HCT116 (cell line): ENCODE data around the gene B4GALNT3. TPM values are rescaled to one million over a fixed set of nuclear protein-coding genes. Genes with fewer than 3 reads are reported as not detected.

Experiments used
- ATAC-seq: fragments of 200-7000 bp; cut with Tn5 transposase; 2 replicates; pipeline ENCODE4 v1.9.1; 2020; ENCODE audit warnings: mild to moderate bottlenecking, moderate library complexity
- BruUV-seq: library from RNA; stranded (reverse); fragments of 400-500 nt; replicated peaks from 2 replicates; lab custom pipeline; 2021; lab: Mats Ljungman, UMichigan
- CTCF ChIA-PET: fragments of 300-600 bp; sonication (Branson Sonifier 250); formaldehyde crosslinking; loops from one replicate; lab custom pipeline; 2021; ENCODE audit warnings: antibody characterized with exemption; lab: Charles Lee
- POLR2A ChIA-PET: fragments of 300-600, 350-600 bp; sonication (Branson Sonifier 250); formaldehyde crosslinking; loops from one replicate; lab custom pipeline; 2021; ENCODE audit warnings: antibody characterized with exemption; lab: Charles Lee
- RAD21 ChIA-PET, 2 experiments: fragments of 300-600 bp; sonication (Branson Sonifier 250); formaldehyde crosslinking; loops; one replicate each; lab custom pipeline; 2023; ENCODE audit warnings: low total read pairs in 2 of 2; ENCODE audit not compliant: uncharacterized antibody in 2 of 2, unreplicated experiment in 2 of 2, low non-redundant PET in 1 of 2; lab: Charles Lee
- DNase-seq: peaks from one replicate; pipeline ENCODE4 v3.0.0-alpha.2; 2010; ENCODE audit warnings: low read depth, low spot score
- H2AFZ ChIP-seq: fragments of 200-600 bp; shearing (Covaris generic), sonication (generic); 2 replicates; pipeline ENCODE4 v1.6.1; 2017; ENCODE audit warnings: low read depth, mixed run types, mixed read lengths, antibody characterized with exemption, low read length; ENCODE audit not compliant: poor library complexity, severe bottlenecking
- H3K27ac ChIP-seq: 2 replicates; pipeline ENCODE4 v1.5.1; 2012; ENCODE audit warnings: low read depth, low read length
- H3K27me3 ChIP-seq: fragments of 200-600 bp; sonication (generic); 2 replicates; pipeline ENCODE4 v1.6.1; 2016; ENCODE audit warnings: mixed run types, low read length, mixed read lengths; ENCODE audit not compliant: insufficient read depth
- H3K36me3 ChIP-seq, 2 experiments: fragments of 200-500 bp in 1 of 2; fragments of 200-600 bp in 1 of 2; sonication (Bioruptor generic) in 1 of 2; sonication (generic) in 1 of 2; 2 replicates each; pipeline versions ENCODE4 v1.5.1 to v1.6.1; 2014 to 2016; ENCODE audit warnings: low read length in 2 of 2, inconsistent platforms in 1 of 2, mixed read lengths in 1 of 2, mixed run types in 1 of 2; ENCODE audit not compliant: insufficient read depth in 2 of 2, control insufficient read depth in 1 of 2
- H3K4me1 ChIP-seq, 2 experiments: fragments of 200-600 bp in 1 of 2; sonication (generic) in 1 of 2; 2 replicates each; pipeline versions ENCODE4 v1.5.1 to v1.6.1; 2012 to 2017; ENCODE audit warnings: low read length in 2 of 2, inconsistent platforms in 1 of 2, mild to moderate bottlenecking in 1 of 2, mixed read lengths in 1 of 2, mixed run types in 1 of 2, moderate library complexity in 1 of 2; ENCODE audit not compliant: insufficient read depth in 2 of 2, control insufficient read depth in 1 of 2
- H3K4me2 ChIP-seq: fragments of 200-600 bp; sonication (generic); 2 replicates; pipeline ENCODE4 v1.6.1; 2017; ENCODE audit warnings: mixed run types, low read length, mixed read lengths
- H3K4me3 ChIP-seq, 2 experiments: fragments of 200-600 bp in 1 of 2; sonication (generic) in 1 of 2; replicated peaks in 1 of 2; 2 replicates each; pipeline ENCODE4 v1.5.1; 2011 to 2016; ENCODE audit warnings: low read length in 2 of 2, control low read depth in 1 of 2, low read depth in 1 of 2, mild to moderate bottlenecking in 1 of 2, mixed read lengths in 1 of 2, mixed run types in 1 of 2
- H3K79me2 ChIP-seq: fragments of 200-600 bp; sonication (generic); 2 replicates; pipeline ENCODE4 v1.6.1; 2017; ENCODE audit warnings: mild to moderate bottlenecking, mixed run types, low read length, moderate library complexity, mixed read lengths; ENCODE audit not compliant: insufficient read depth
- H3K9ac ChIP-seq: fragments of 200-600 bp; sonication (generic); 2 replicates; pipeline ENCODE4 v1.6.1; 2016; ENCODE audit warnings: low read length, mixed read lengths
- H3K9me2 ChIP-seq: fragments of 200-600 bp; sonication (generic), shearing (Covaris generic); 2 replicates; pipeline ENCODE4 v1.6.1; 2017; ENCODE audit warnings: mixed run types, mild to moderate bottlenecking, moderate library complexity; ENCODE audit not compliant: insufficient read depth
- H3K9me3 ChIP-seq, 2 experiments: fragments of 200-500 bp in 1 of 2; fragments of 200-600 bp in 1 of 2; sonication (Bioruptor generic) in 1 of 2; sonication (generic) in 1 of 2; 2 replicates each; pipeline ENCODE4 v1.6.1; 2014 to 2017; ENCODE audit warnings: low read length in 2 of 2, mixed read lengths in 2 of 2, inconsistent platforms in 1 of 2, low read depth in 1 of 2, mild to moderate bottlenecking in 1 of 2, mixed run types in 1 of 2, moderate library complexity in 1 of 2; ENCODE audit not compliant: control insufficient read depth in 1 of 2, insufficient read depth in 1 of 2
- H4K20me1 ChIP-seq: fragments of 200-600 bp; sonication (generic), shearing (Covaris generic); 2 replicates; pipeline ENCODE4 v1.6.1; 2017; ENCODE audit warnings: mixed run types, mild to moderate bottlenecking, moderate library complexity; ENCODE audit not compliant: insufficient read depth
- CEBPB ChIP-seq: IDR thresholded peaks from 2 replicates; pipeline ENCODE4 v1.6.1; 2012; ENCODE audit warnings: low read depth
- EGR1 ChIP-seq: IDR thresholded peaks from 2 replicates; pipeline ENCODE4 v1.6.1; 2012; ENCODE audit warnings: low read depth
- ELF1 ChIP-seq: IDR thresholded peaks from 2 replicates; pipeline ENCODE4 v1.6.1; 2012; ENCODE audit warnings: low read depth, borderline replicate concordance
- EZH2 ChIP-seq: fragments of 200-600 bp; sonication (generic); IDR thresholded peaks from 2 replicates; pipeline ENCODE4 v1.6.1; 2017; ENCODE audit warnings: antibody characterized with exemption, mixed run types
- FOSL1 ChIP-seq: IDR thresholded peaks from 2 replicates; pipeline ENCODE4 v1.6.1; 2012; ENCODE audit warnings: low read depth
- JUND ChIP-seq: IDR thresholded peaks from 2 replicates; pipeline ENCODE4 v1.6.1; 2012
- RAD21 ChIP-seq: IDR thresholded peaks from 2 replicates; pipeline ENCODE4 v1.6.1; 2012; ENCODE audit warnings: low read depth, mild to moderate bottlenecking
- SIN3A ChIP-seq: IDR thresholded peaks from 2 replicates; pipeline ENCODE4 v1.6.1; 2012; ENCODE audit warnings: low read depth
- SP1 ChIP-seq: IDR thresholded peaks from 2 replicates; pipeline ENCODE4 v1.6.1; 2012; ENCODE audit warnings: low read depth
- SRF ChIP-seq: IDR thresholded peaks from 2 replicates; pipeline ENCODE4 v1.6.1; 2012; ENCODE audit warnings: low read depth
- ZFX ChIP-seq: fragments of 450-650 bp; IDR thresholded peaks from 2 replicates; pipeline ENCODE4 v1.6.1; 2017
- ZNF274 ChIP-seq: fragments of 200-500 bp; sonication (Bioruptor generic); IDR thresholded peaks from 2 replicates; pipeline ENCODE4 v1.6.1; 2014; ENCODE audit warnings: mild to moderate bottlenecking, low read depth, low read length, inconsistent platforms
- intact Hi-C: fragments of 100-400 bp; cut with micrococcal nuclease; formaldehyde crosslinking; loops from 2 replicates; pipeline ENCODE4 v1.10.0; 2022
- total RNA-seq: library from RNA; stranded (reverse); gene quantifications from one replicate; pipeline ENCODE4 v1.2.1, GENCODE V29; 2021; ENCODE audit not compliant: unreplicated experiment
- TF ChIP-seq, protein P1 (sequence below), 3 experiments: fragments of 200-600 bp in 1 of 3; sonication (generic) in 1 of 3; IDR thresholded peaks in 2 of 3; conservative IDR thresholded peaks in 1 of 3; 2 replicates each; pipeline ENCODE4 v1.5.1; 2012 to 2017; ENCODE audit warnings: low read depth in 2 of 3, low read length in 2 of 3, antibody characterized with exemption in 1 of 3, borderline replicate concordance in 1 of 3, control low read depth in 1 of 3, mild to moderate bottlenecking in 1 of 3, mixed read lengths in 1 of 3, mixed run types in 1 of 3, moderate library complexity in 1 of 3; ENCODE audit not compliant: insufficient read depth in 1 of 3
- TF ChIP-seq, protein P2 (sequence below): IDR thresholded peaks from 2 replicates; pipeline ENCODE4 v1.6.1; 2011; ENCODE audit warnings: mild to moderate bottlenecking, low read length, moderate library complexity; ENCODE audit not compliant: insufficient replicate concordance; ENCODE audit errors: extremely low read depth
- TF ChIP-seq, protein P3 (sequence below): IDR thresholded peaks from 2 replicates; pipeline ENCODE4 v1.6.1; 2012
- TF ChIP-seq, protein P4 (sequence below): IDR thresholded peaks from 2 replicates; pipeline ENCODE4 v1.6.1; 2012

Gene B4GALNT3
- total RNA-seq, 1 experiment from 2014 or later: 18.2 TPM

DNA sequence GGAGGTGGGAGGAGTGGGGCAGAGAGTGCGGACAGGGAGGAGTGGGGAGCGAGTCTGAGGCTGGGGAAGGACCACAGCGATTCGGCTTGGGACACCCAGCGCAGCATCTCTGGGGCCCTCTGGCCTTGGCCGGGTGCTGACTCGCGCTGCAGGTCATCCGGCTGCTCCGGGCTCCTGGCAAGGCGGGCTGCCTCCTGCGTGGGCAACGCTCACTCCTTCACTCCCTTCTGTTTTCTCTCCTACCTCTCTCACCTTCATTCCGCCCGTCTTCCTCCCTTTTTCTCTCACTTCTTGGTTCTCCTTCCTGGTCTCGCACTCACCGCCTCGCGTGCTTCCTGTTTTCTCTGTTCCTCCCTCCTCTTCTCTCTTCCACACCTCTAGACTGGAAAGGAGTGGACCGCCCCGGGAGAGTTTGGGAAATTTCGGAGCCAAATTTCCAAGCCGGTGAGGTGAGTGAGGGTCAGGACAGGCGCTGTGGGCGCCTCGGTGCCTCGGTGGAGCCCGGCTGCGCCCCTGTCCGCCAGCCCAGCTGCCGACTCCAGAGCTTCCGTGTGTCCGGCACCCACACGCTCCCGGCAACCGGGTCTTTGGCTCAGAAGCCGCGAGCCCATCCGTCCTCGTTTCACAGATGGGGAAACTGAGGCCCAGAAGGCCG lies 86.7 kb downstream of the B4GALNT3 start (continued):
- TF ChIP-seq SRF: no peak
- no peak for TF ChIP-seq SIN3A

DNA sequence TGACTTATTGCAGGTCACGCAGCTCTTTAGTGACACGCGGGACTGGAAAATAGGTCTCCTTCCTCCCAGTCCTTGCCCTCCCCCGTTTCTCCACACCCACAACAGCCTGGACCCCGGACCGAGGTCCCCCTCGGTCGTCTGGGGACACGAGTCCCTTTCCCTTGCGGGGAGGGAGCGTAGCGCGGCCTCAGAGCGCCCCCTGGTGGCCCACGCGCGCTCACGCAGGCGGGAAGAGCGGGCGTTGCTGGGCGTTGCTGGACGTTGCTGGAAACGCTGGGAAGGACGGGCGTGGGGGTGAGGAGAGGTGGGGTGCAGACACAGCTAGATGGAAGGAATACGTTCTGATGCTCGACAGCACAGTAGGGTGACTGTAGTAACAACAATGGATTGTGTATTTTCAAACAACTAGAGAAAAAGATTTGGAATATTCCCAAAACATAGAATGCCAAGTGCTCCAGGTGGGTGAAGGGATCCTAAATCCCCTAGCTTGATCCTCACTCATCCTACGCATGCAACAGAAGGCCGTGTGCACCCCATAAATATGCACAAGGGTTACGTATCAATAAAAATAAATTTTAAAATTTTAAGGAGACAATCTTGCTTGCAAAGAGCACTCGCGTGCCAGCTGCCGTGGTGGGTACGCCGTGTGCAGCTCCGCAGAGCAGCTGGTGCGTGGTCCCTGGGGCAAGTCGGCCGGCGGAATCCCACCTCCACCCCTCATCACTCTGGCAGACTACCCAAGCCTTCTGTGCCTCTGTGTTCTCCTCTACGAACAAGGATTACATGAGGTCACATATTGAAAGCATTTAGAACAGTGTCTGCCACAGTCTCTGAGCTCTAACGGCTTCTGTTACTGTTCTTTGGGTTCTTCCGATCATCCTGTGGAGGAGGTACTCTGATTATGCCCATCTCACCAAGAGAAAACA lies 87.4 kb downstream of the B4GALNT3 start:
- Histone ChIP-seq H3K79me2 (no peaks in the 10 kb centered on the region), H3K4me3 (no peak overlapping the region), H3K4me1 (peaks cover 0 to 4% of the 10 kb centered on the region in 2 experiments; a peak in 1 of 4 replicates), H3K36me3 (no peaks in the 10 kb centered on the region), H3K9me2 (no peaks in the 10 kb centered on the region), H3K9ac (no peak overlapping the region), H3K27me3 (no peaks in the 10 kb centered on the region), H3K4me2 (peak overlapping the region; percentile 16; the same call in 1 of the 2 replicates), H3K9me3 (no peaks in the 10 kb centered on the region), H3K27ac (no peak overlapping the region), H4K20me1 (no peaks in the 10 kb centered on the region), H2AFZ (no peak overlapping the region)
- DNase-seq (peak; percentile 34), ATAC-seq (peak; percentile 97)
- POLR2A ChIA-PET: no interaction called here
- CTCF ChIA-PET: interaction anchor here (0.7 to 2.6 kb wide), 7 partner anchors 9 to 1036 kb away, joined by 3 to 22 read pairs (median 4); no protein-coding TSS in a partner anchor
- RAD21 ChIA-PET: interaction anchor here (0.6 to 1.5 kb wide), 3 partner anchors 17 to 105 kb away, joined by 3 read pairs; no protein-coding TSS in a partner anchor
- BruUV-seq: no TSS peak
- no peak for TF ChIP-seq ZFX
- TF ChIP-seq, protein P1, sequence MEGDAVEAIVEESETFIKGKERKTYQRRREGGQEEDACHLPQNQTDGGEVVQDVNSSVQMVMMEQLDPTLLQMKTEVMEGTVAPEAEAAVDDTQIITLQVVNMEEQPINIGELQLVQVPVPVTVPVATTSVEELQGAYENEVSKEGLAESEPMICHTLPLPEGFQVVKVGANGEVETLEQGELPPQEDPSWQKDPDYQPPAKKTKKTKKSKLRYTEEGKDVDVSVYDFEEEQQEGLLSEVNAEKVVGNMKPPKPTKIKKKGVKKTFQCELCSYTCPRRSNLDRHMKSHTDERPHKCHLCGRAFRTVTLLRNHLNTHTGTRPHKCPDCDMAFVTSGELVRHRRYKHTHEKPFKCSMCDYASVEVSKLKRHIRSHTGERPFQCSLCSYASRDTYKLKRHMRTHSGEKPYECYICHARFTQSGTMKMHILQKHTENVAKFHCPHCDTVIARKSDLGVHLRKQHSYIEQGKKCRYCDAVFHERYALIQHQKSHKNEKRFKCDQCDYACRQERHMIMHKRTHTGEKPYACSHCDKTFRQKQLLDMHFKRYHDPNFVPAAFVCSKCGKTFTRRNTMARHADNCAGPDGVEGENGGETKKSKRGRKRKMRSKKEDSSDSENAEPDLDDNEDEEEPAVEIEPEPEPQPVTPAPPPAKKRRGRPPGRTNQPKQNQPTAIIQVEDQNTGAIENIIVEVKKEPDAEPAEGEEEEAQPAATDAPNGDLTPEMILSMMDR (IDR thresholded peaks at IDR 0.05 in 2 of 3, conservative IDR thresholded peaks at IDR 0.05 in 1 of 3; ENCODE audit: borderline replicate concordance in 1 of 3, insufficient read depth in 1 of 3, low read depth in 2 of 3, low read length in 2 of 3): peak; percentile 97 to 99 (median 97)
- TF ChIP-seq ELF1: no peak
- TF ChIP-seq EGR1: no peak
- TF ChIP-seq SRF: no peak
- TF ChIP-seq, protein P2, sequence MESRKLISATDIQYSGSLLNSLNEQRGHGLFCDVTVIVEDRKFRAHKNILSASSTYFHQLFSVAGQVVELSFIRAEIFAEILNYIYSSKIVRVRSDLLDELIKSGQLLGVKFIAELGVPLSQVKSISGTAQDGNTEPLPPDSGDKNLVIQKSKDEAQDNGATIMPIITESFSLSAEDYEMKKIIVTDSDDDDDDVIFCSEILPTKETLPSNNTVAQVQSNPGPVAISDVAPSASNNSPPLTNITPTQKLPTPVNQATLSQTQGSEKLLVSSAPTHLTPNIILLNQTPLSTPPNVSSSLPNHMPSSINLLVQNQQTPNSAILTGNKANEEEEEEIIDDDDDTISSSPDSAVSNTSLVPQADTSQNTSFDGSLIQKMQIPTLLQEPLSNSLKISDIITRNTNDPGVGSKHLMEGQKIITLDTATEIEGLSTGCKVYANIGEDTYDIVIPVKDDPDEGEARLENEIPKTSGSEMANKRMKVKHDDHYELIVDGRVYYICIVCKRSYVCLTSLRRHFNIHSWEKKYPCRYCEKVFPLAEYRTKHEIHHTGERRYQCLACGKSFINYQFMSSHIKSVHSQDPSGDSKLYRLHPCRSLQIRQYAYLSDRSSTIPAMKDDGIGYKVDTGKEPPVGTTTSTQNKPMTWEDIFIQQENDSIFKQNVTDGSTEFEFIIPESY: no peak
- no peak for TF ChIP-seq FOSL1
- TF ChIP-seq ZNF274: no peak
- TF ChIP-seq EZH2: no peak
- TF ChIP-seq, protein P3, sequence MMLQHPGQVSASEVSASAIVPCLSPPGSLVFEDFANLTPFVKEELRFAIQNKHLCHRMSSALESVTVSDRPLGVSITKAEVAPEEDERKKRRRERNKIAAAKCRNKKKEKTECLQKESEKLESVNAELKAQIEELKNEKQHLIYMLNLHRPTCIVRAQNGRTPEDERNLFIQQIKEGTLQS: no peak
- TF ChIP-seq, protein P4, sequence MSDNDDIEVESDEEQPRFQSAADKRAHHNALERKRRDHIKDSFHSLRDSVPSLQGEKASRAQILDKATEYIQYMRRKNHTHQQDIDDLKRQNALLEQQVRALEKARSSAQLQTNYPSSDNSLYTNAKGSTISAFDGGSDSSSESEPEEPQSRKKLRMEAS: no peak
- peak; percentile 100 for TF ChIP-seq RAD21
- TF ChIP-seq JUND: no peak
- no peak for TF ChIP-seq CEBPB
- TF ChIP-seq SP1: no peak
- intact Hi-C loops: loop anchor here (1.0 kb wide), 1 partner anchor 105 kb away; no protein-coding TSS in a partner anchor
